Spleen (tissue), 11 donors: Measurements from ENCODE around the gene DNAJB1. TPM values are rescaled to one million over a fixed set of nuclear protein-coding genes. Genes with fewer than 3 reads are reported as not detected.

Source experiments
- DNase-seq: peaks from one replicate; pipeline ENCODE4 v3.0.0-alpha.2; 2020
- H3K27ac ChIP-seq, 8 donors: fragments of 200-600 bp; sonication (generic) in 7 of 8; 1 replicate in 4 of 8; 2 replicates in 4 of 8; pipeline versions ENCODE4 v1.5.0 to v1.8.0; 2016 to 2021; ENCODE audit warnings: inconsistent platforms in 4 of 8, mild to moderate bottlenecking in 4 of 8, moderate library complexity in 1 of 8
- H3K27me3 ChIP-seq, 7 donors: fragments of 200-600 bp; sonication (generic) in 6 of 7; replicated peaks in 1 of 7; 1 replicate in 4 of 7; 2 replicates in 3 of 7; pipeline versions ENCODE4 v1.5.0 to v1.8.0; 2016 to 2021; ENCODE audit warnings: inconsistent platforms in 3 of 7, mild to moderate bottlenecking in 1 of 7
- H3K36me3 ChIP-seq, 6 donors: fragments of 200-600 bp; sonication (generic) in 5 of 6; 1 replicate in 4 of 6; 2 replicates in 2 of 6; pipeline versions ENCODE4 v1.5.0 to v1.8.0; 2016 to 2021; ENCODE audit warnings: inconsistent platforms in 2 of 6
- H3K4me1 ChIP-seq, 6 donors: fragments of 200-600 bp; sonication (generic) in 5 of 6; 1 replicate in 3 of 6; 2 replicates in 3 of 6; pipeline versions ENCODE4 v1.5.0 to v1.8.0; 2016 to 2021; ENCODE audit warnings: inconsistent platforms in 3 of 6
- H3K4me3 ChIP-seq, 8 donors: fragments of 200-600 bp; sonication (generic) in 7 of 8; 1 replicate in 4 of 8; 2 replicates in 4 of 8; pipeline versions ENCODE4 v1.5.0 to v1.8.0; 2016 to 2021; ENCODE audit warnings: inconsistent platforms in 4 of 8, mild to moderate bottlenecking in 4 of 8, moderate library complexity in 2 of 8
- H3K9me3 ChIP-seq, 8 donors: fragments of 200-600 bp; sonication (generic) in 7 of 8; 1 replicate in 4 of 8; 2 replicates in 4 of 8; pipeline versions ENCODE4 v1.5.0 to v1.8.0; 2016 to 2021; ENCODE audit warnings: inconsistent platforms in 4 of 8
- CTCF ChIP-seq, 11 experiments: fragments of 200-600 bp in 7 of 11; fragments of 450-650 bp in 4 of 11; sonication (generic) in 4 of 11; IDR thresholded peaks in 8 of 11; conservative IDR thresholded peaks in 3 of 11; 1 replicate in 7 of 11; 2 replicates in 4 of 11; pipeline versions ENCODE4 v1.4.0 to v1.8.0; 2016 to 2021; ENCODE audit warnings: antibody characterized with exemption in 11 of 11, inconsistent platforms in 4 of 11, mild to moderate bottlenecking in 1 of 11
- POLR2A ChIP-seq, 3 donors: fragments of 450-650 bp; IDR thresholded peaks; one replicate each; pipeline ENCODE4 v1.5.1; 2017; ENCODE audit warnings: antibody characterized with exemption in 3 of 3, mild to moderate bottlenecking in 1 of 3
- POLR2AphosphoS5 ChIP-seq, 3 donors: sonication (generic); formaldehyde crosslinking; IDR thresholded peaks; one replicate each; pipeline ENCODE4 v1.5.1; 2017; ENCODE audit warnings: antibody characterized with exemption in 3 of 3
- WGBS, 5 donors: extraction: QIAGEN DNeasy Blood & Tissue Kit in 3 of 5; methylation state at CpG; one replicate each; pipeline versions ENCODE4 v1.1.5 to v1.1.7; 2013 to 2018; 5-methylcytosine and 5-hydroxymethylcytosine counted together
- intact Hi-C: fragments of 100-400 bp; cut with DNase I; formaldehyde crosslinking; loops from one replicate; pipeline ENCODE4 v1.15.0; 2023; ENCODE audit warnings: low total_unique reads
- polyA plus RNA-seq, 3 donors: library from polyadenylated mRNA; stranded (reverse); fragments of 200-250 nt; gene quantifications; one replicate each; pipeline ENCODE4 v1.2.1, GENCODE V29; 2013
- total RNA-seq, 7 donors: library from RNA; depleted of rRNA in 3 of 7; stranded (reverse); fragments of >200 nt in 3 of 7; fragmentation: NEBNext Ultra II Directional in 4 of 7; extraction: Animal tissue kit (Norgen Biotek cat#: 25700) in 4 of 7; gene quantifications; one replicate each; pipeline versions ENCODE4 v1.1.0 to v1.2.1, GENCODE V29; 2016 to 2021
- donor health status: healthy with polysubstance abuse.
- donor health status: DM: no; HTN: no; CAD: no; lungs with moderate emphysema.
- donor health status: DM: no; HTN: no; CAD: no.
- donor health status: Bipolar disorder and iron deficiency.
- donor health status: healthy.
- donor health status: DM: no; HTN: no; CAD: no.
- donor health status: DM: yes; HTN: yes; CAD: no.

DNAJB1 gene
- total and polyA plus RNA-seq, 10 donors = 12.6 to 157 (median 39.3) TPM

GRCh38 chr19:14519245-14519859 is 1.2 kb upstream of the DNAJB1 start:
- peak overlapping the region; percentile 96 to 100 (median 99) for H3K27ac ChIP-seq
- peaks cover 39 to 88% (median 60%) of the 10 kb centered on the region in 6 donors for H3K4me1 ChIP-seq
- H3K36me3 ChIP-seq = peaks cover 0 to 25% (median 21%) of the 10 kb centered on the region in 6 donors
- peak overlapping the region in 2 of 8 donors; percentile 90 to 94 for H3K4me3 ChIP-seq
- TF ChIP-seq POLR2A (IDR thresholded peaks at IDR 0.05) (no peak), POLR2AphosphoS5 (IDR thresholded peaks at IDR 0.05) (no peak), CTCF (IDR thresholded peaks at IDR 0.05 in 8 of 11, conservative IDR thresholded peaks at IDR 0.05 in 3 of 11) (no peak)
- H3K9me3 ChIP-seq = no peaks in the 10 kb centered on the region
- WGBS, 5 donors = 91 to 94% (median 93%) methylated on average over 22 of the region's 22 CpGs
- no peaks in the 10 kb centered on the region for H3K27me3 ChIP-seq
- no peak for DNase-seq
- intact Hi-C loops = no loop called here

DNA sequence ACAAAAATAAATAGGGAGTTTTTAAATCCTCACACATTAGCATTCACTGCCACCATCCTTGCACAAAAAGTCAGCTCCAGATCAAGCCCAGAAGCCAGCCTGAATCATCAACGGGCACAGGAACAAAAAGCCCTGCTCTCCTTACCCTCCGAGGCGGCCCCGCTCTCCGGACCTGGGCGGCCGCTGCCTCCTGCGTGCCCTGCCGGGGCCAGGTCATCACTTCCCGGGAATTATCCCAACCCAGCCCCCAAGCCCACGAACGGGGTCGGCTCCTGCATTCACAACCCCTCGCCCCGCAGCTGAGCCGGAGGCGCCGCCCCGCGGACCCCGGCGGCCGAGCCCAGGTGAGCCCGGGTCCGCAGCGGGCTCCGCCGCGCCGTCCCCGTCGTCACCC is 754 bp downstream of the DNAJB1 start:
- Histone ChIP-seq H3K36me3 (peaks cover 0 to 41% (median 29%) of the 10 kb centered on the region in 6 donors), H3K4me1 (peaks cover 44 to 86% (median 63%) of the 10 kb centered on the region in 6 donors), H3K9me3 (no peaks in the 10 kb centered on the region), H3K27me3 (no peaks in the 10 kb centered on the region), H3K4me3 (peak overlapping the region; percentile 65 to 94 (median 86)), H3K27ac (peak overlapping the region; percentile 96 to 100 (median 99))
- TF ChIP-seq CTCF (IDR thresholded peaks at IDR 0.05 in 8 of 11, conservative IDR thresholded peaks at IDR 0.05 in 3 of 11) (no peak), POLR2A (IDR thresholded peaks at IDR 0.05) (no peak), POLR2AphosphoS5 (IDR thresholded peaks at IDR 0.05) (no peak)
- intact Hi-C loops = no loop called here
- no peak for DNase-seq
- WGBS, 5 donors = 0 to 1% (median 0%) methylated on average over 12 to 32 of the region's 32 CpGs

GRCh38 chr19:14516746-14517438 is 1.3 kb downstream of the DNAJB1 start:
- intact Hi-C loops = no loop called here
- 33 to 41% (median 40%) methylated on average over 22 of the region's 22 CpGs for WGBS, 5 donors
- peak overlapping the region; percentile 96 to 100 (median 99) for H3K27ac ChIP-seq

More at GRCh38 chr19:14516746-14517438, 1.3 kb downstream of the DNAJB1 start:
- no peak for TF ChIP-seq POLR2A (IDR thresholded peaks at IDR 0.05)
- no peak for TF ChIP-seq POLR2AphosphoS5 (IDR thresholded peaks at IDR 0.05)
- no peak for TF ChIP-seq CTCF (IDR thresholded peaks at IDR 0.05 in 8 of 11, conservative IDR thresholded peaks at IDR 0.05 in 3 of 11)
- H3K9me3 ChIP-seq = no peaks in the 10 kb centered on the region
- H3K4me3 ChIP-seq = peak overlapping the region; percentile 65 to 94 (median 86)
- peaks cover 0 to 41% (median 29%) of the 10 kb centered on the region in 6 donors for H3K36me3 ChIP-seq
- H3K27me3 ChIP-seq = no peaks in the 10 kb centered on the region
- H3K4me1 ChIP-seq = peaks cover 44 to 80% (median 62%) of the 10 kb centered on the region in 6 donors
- DNase-seq = no peak
